Measurements from ENCODE around the gene ADAM12. TPM values are rescaled to one million over a fixed set of nuclear protein-coding genes. Genes with fewer than 3 reads are reported as not detected.

The ADAM12 gene
- total and polyA plus RNA-seq, 10 of the 15 experiments (the other 5 are each of a cell fraction or from before 2014, with no cell fraction given) = under 0.01 to 0.62 (median 0.04) TPM; not detected in 5

- RAD21 ChIA-PET (ENCODE audit: unreplicated experiment) = no interaction called here
- WGBS (ENCODE audit: insufficient coverage, insufficient replicate concordance, low lambda C conversion rate, missing lambda C conversion rate) = 31% methylated on average over 7 of the region's 7 CpGs
- no peaks in the 10 kb centered on the region for H3K4me1 ChIP-seq (ENCODE audit: control insufficient read depth, insufficient read depth, low read length)
These were observed 232.3 kb downstream of the ADAM12 start for GRCh38 chr10:126156012-126156411.

More at GRCh38 chr10:126156012-126156411, 232.3 kb downstream of the ADAM12 start:
- ATAC-seq (no peak), DNase-seq (ENCODE audit: low read depth, low spot score) (no peak), FAIRE-seq (no peak)
- Histone ChIP-seq H3K27me3 (replicated peaks in 1 of 2; ENCODE audit: control insufficient read depth in 2 of 2, insufficient read depth in 2 of 2, low read length in 1 of 2) (no peaks in the 10 kb centered on the region), H3K9ac (ENCODE audit: control insufficient read depth, insufficient read depth, low read length) (no peak overlapping the region), H3K79me2 (ENCODE audit: control insufficient read depth, insufficient read depth, low read length) (no peaks in the 10 kb centered on the region), H4K20me1 (ENCODE audit: control insufficient read depth, insufficient read depth) (no peaks in the 10 kb centered on the region), H3K4me2 (ENCODE audit: control insufficient read depth, insufficient read depth) (no peak overlapping the region), H3K9me3 (replicated peaks; ENCODE audit: control insufficient read depth, insufficient read depth, low read length) (no peaks in the 10 kb centered on the region), H3K4me3 (no peak overlapping the region), H3K36me3 (ENCODE audit: control insufficient read depth in 2 of 2, insufficient read depth in 2 of 2, low read length in 1 of 2) (no peaks in the 10 kb centered on the region), H2AFZ (ENCODE audit: control insufficient read depth, low read depth, low read length) (no peak overlapping the region), H3K27ac (ENCODE audit: control insufficient read depth, insufficient read depth) (no peak overlapping the region)
- intact Hi-C loops (cut with micrococcal nuclease; ENCODE audit: unreplicated experiment) (no loop called here), in situ Hi-C loops (cut with MboI) (no loop called here)
- POLR2A ChIA-PET = no interaction called here
- SMC1A ChIA-PET (ENCODE audit: uncharacterized antibody, unreplicated experiment) = no interaction called here
- BruUV-seq (replicated peaks) = no TSS peak
- TF ChIP-seq ZNF687 (IDR thresholded peaks at IDR 0.05) = no peak
- TF ChIP-seq TCF7 (IDR thresholded peaks at IDR 0.05; ENCODE audit: borderline replicate concordance) = no peak
- no peak for TF ChIP-seq SMAD5 (IDR thresholded peaks at IDR 0.05; ENCODE audit: low read depth)
- TF ChIP-seq ZBTB33 (IDR thresholded peaks at IDR 0.05) = no peak
- TF ChIP-seq, protein P1, sequence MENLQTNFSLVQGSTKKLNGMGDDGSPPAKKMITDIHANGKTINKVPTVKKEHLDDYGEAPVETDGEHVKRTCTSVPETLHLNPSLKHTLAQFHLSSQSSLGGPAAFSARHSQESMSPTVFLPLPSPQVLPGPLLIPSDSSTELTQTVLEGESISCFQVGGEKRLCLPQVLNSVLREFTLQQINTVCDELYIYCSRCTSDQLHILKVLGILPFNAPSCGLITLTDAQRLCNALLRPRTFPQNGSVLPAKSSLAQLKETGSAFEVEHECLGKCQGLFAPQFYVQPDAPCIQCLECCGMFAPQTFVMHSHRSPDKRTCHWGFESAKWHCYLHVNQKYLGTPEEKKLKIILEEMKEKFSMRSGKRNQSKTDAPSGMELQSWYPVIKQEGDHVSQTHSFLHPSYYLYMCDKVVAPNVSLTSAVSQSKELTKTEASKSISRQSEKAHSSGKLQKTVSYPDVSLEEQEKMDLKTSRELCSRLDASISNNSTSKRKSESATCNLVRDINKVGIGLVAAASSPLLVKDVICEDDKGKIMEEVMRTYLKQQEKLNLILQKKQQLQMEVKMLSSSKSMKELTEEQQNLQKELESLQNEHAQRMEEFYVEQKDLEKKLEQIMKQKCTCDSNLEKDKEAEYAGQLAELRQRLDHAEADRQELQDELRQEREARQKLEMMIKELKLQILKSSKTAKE (IDR thresholded peaks at IDR 0.05; ENCODE audit: low read depth, poor library complexity, severe bottlenecking) = no peak
- no peak for TF ChIP-seq KDM1A (IDR thresholded peaks at IDR 0.05; ENCODE audit: borderline replicate concordance)
- TF ChIP-seq SREBF1 (IDR thresholded peaks at IDR 0.05; ENCODE audit: low read length) = no peak
- no peak for TF ChIP-seq BCLAF1 (IDR thresholded peaks at IDR 0.05)
- TF ChIP-seq PKNOX1 (IDR thresholded peaks at IDR 0.05) = no peak
- TF ChIP-seq BCL11A (IDR thresholded peaks at IDR 0.05; ENCODE audit: low read depth, low read length) = no peak
- no peak for TF ChIP-seq STAT3 (IDR thresholded peaks at IDR 0.05; ENCODE audit: low read depth, low read length)
- CTCF ChIA-PET = no interaction called here

Measured in GM12878 (cell line).